Activated B cell treated with CpG ODN at 0.5 μM for 24 hours (primary cell): Measurements from ENCODE around the gene RRAD. TPM values are rescaled to one million over a fixed set of nuclear protein-coding genes. Genes with fewer than 3 reads are reported as not detected.

Experiments
- ATAC-seq: fragments of 200-7000 bp; cut with Tn5 transposase; one replicate; pipeline ENCODE4 v1.10.0; 2021; ENCODE audit warnings: low read depth, mild to moderate bottlenecking, moderate library complexity
- CTCF ChIA-PET: fragments of 350-600 bp; sonication (Branson Sonifier 250); formaldehyde crosslinking; loops from one replicate; lab custom pipeline; 2021; ENCODE audit warnings: antibody characterized with exemption; lab: Charles Lee
- POLR2A ChIA-PET: fragments of 350-600 bp; sonication (Branson Sonifier 250); formaldehyde crosslinking; loops from one replicate; lab custom pipeline; 2021; ENCODE audit warnings: antibody characterized with exemption; lab: Charles Lee
- DNase-seq: peaks from one replicate; pipeline ENCODE4 v3.0.0; 2022
- H3K27ac Mint-ChIP-seq: one replicate; pipeline ENCODE4 v1.8.0; 2020; ENCODE audit warnings: mixed read lengths
- H3K27me3 Mint-ChIP-seq: one replicate; pipeline ENCODE4 v1.8.0; 2021; ENCODE audit warnings: mixed read lengths
- H3K36me3 Mint-ChIP-seq: one replicate; pipeline ENCODE4 v1.8.0; 2021; ENCODE audit warnings: low read depth, mixed read lengths
- H3K4me1 Mint-ChIP-seq: one replicate; pipeline ENCODE4 v1.8.0; 2021; ENCODE audit warnings: mixed read lengths
- H3K4me3 Mint-ChIP-seq: one replicate; pipeline ENCODE4 v1.8.0; 2020; ENCODE audit warnings: mild to moderate bottlenecking, mixed read lengths
- H3K9me3 Mint-ChIP-seq: one replicate; pipeline ENCODE4 v1.8.0; 2020; ENCODE audit warnings: mixed read lengths
- CTCF ChIP-seq: fragments of 200-600 bp; IDR thresholded peaks from one replicate; pipeline ENCODE4 v1.8.0; 2022; ENCODE audit warnings: antibody characterized with exemption, mild to moderate bottlenecking
- intact Hi-C: fragments of 100-400 bp; cut with micrococcal nuclease; formaldehyde crosslinking; loops from one replicate; pipeline ENCODE4 v1.15.1; 2024
- total RNA-seq: library from RNA; stranded (reverse); gene quantifications from 2 replicates; pipeline ENCODE4 v1.2.3, GENCODE V29; 2022

RRAD gene
- total RNA-seq, 1 donor from 2014 or later = not detected

- no peak overlapping the region for H3K4me3 Mint-ChIP-seq
- intact Hi-C loops = no loop called here
These were observed 25.1 kb upstream of the RRAD start for GRCh38 chr16:66950437-66950836.

GRCh38 chr16:66949472-66949871 lies 24.1 kb upstream of the RRAD start:
- no peak overlapping the region for H3K27ac Mint-ChIP-seq
- peaks cover 17% of the 10 kb centered on the region for H3K4me1 Mint-ChIP-seq
- H3K9me3 Mint-ChIP-seq = no peaks in the 10 kb centered on the region
- ATAC-seq = no peak
- H3K4me3 Mint-ChIP-seq = peak overlapping the region; percentile 42
- H3K27me3 Mint-ChIP-seq = peaks cover 24% of the 10 kb centered on the region
- CTCF ChIA-PET = interaction anchor here (1.1 kb wide), 1 partner anchor 206 kb away, joined by 4 read pairs; no protein-coding TSS in a partner anchor
- POLR2A ChIA-PET = interaction anchor here (0.6 kb wide), 1 partner anchor 1797 kb away, joined by 3 read pairs; no protein-coding TSS in a partner anchor
- intact Hi-C loops = loop anchor here (5.0 kb wide), 1 partner anchor 67 kb away; the partner anchor contains the start of gene PDP2
- TF ChIP-seq CTCF = no peak
- DNase-seq = no peak
- no peaks in the 10 kb centered on the region for H3K36me3 Mint-ChIP-seq

More at GRCh38 chr16:66950437-66950836, 25.1 kb upstream of the RRAD start:
- Mint-ChIP-seq H3K27me3 (peaks cover 24% of the 10 kb centered on the region), H3K27ac (no peak overlapping the region), H3K9me3 (no peaks in the 10 kb centered on the region), H3K4me1 (peaks cover 17% of the 10 kb centered on the region), H3K36me3 (no peaks in the 10 kb centered on the region)
- no peak for TF ChIP-seq CTCF
- CTCF ChIA-PET = no interaction called here
- POLR2A ChIA-PET = no interaction called here
- DNase-seq (no peak), ATAC-seq (no peak)

GRCh38 chr16:66948837-66949225 lies 23.5 kb upstream of the RRAD start:
- Mint-ChIP-seq H3K9me3 (no peaks in the 10 kb centered on the region), H3K27me3 (peaks cover 22% of the 10 kb centered on the region), H3K36me3 (peaks cover 3% of the 10 kb centered on the region), H3K4me3 (peak overlapping the region; percentile 79), H3K27ac (no peak overlapping the region), H3K4me1 (peaks cover 17% of the 10 kb centered on the region)
- ATAC-seq (no peak), DNase-seq (no peak)
- intact Hi-C loops = loop anchor here (5.0 kb wide), 1 partner anchor 67 kb away; the partner anchor contains the start of gene PDP2
- ChIA-PET POLR2A (no interaction called here), CTCF (interaction anchor here (1.1 kb wide), 1 partner anchor 206 kb away, joined by 4 read pairs; no protein-coding TSS in a partner anchor)
- no peak for TF ChIP-seq CTCF

- ATAC-seq (peak; percentile 5), DNase-seq (no peak)
- no peak overlapping the region for H3K27ac Mint-ChIP-seq
- no peaks in the 10 kb centered on the region for H3K9me3 Mint-ChIP-seq
- intact Hi-C loops = loop anchor here (5.0 kb wide), 1 partner anchor 66 kb away; the partner anchor contains the start of gene PDP2
- H3K4me3 Mint-ChIP-seq = peak overlapping the region; percentile 79
- no peak for TF ChIP-seq CTCF
- ChIA-PET CTCF (no interaction called here), POLR2A (no interaction called here)
- peaks cover 17% of the 10 kb centered on the region for H3K4me1 Mint-ChIP-seq
- H3K27me3 Mint-ChIP-seq = peaks cover 21% of the 10 kb centered on the region
- H3K36me3 Mint-ChIP-seq = peaks cover 7% of the 10 kb centered on the region
These were observed 22.9 kb upstream of the RRAD start for GRCh38 chr16:66948134-66948836.

- CTCF ChIA-PET = no interaction called here
- peaks cover 21% of the 10 kb centered on the region for H3K27me3 Mint-ChIP-seq
These were observed 22.1 kb upstream of the RRAD start for GRCh38 chr16:66947302-66948065.

More at GRCh38 chr16:66947302-66948065, 22.1 kb upstream of the RRAD start:
- Mint-ChIP-seq H3K9me3 (no peaks in the 10 kb centered on the region), H3K27ac (peak overlapping the region; percentile 24), H3K36me3 (peaks cover 15% of the 10 kb centered on the region), H3K4me1 (peaks cover 17% of the 10 kb centered on the region), H3K4me3 (peak overlapping the region; percentile 79)
- peak; percentile 61 for DNase-seq
- peak; percentile 93 for ATAC-seq
- POLR2A ChIA-PET = interaction anchor here (0.6 to 0.7 kb wide), 2 partner anchors 395 to 620 kb away, joined by 3 to 4 read pairs; partner anchors contain the start of gene CKLF
- intact Hi-C loops = loop anchor here (1.0 to 5.0 kb wide), 2 partner anchors 65 to 208 kb away; partner anchors contain the start of gene PDP2
- peak; percentile 18 for TF ChIP-seq CTCF
